Upper lobe of left lung (tissue), 6 donors: ENCODE results near the gene DNAJB13. TPM values are rescaled to one million over a fixed set of nuclear protein-coding genes. Genes with fewer than 3 reads are reported as not detected.

Experiments
- ATAC-seq, 2 donors: fragments of 200-7000 bp; cut with Tn5 transposase; one replicate each; pipeline ENCODE4 v1.9.1; 2022; ENCODE audit warnings: mild to moderate bottlenecking in 2 of 2, moderate library complexity in 2 of 2; ENCODE audit not compliant: low FRiP score in 2 of 2
- DNase-seq, 2 donors: peaks; one replicate each; pipeline ENCODE4 v3.0.0-alpha.2; 2019 to 2020
- H3K27ac ChIP-seq, 4 donors: fragments of 200-600 bp; sonication (generic); one replicate each; pipeline ENCODE4 v1.5.1; 2016 to 2019
- H3K27me3 ChIP-seq, 4 donors: fragments of 200-600 bp; sonication (generic); one replicate each; pipeline ENCODE4 v1.5.1; 2017 to 2019
- H3K36me3 ChIP-seq, 4 donors: fragments of 200-600 bp; sonication (generic); one replicate each; pipeline ENCODE4 v1.5.1; 2016 to 2019
- H3K4me1 ChIP-seq, 4 donors: fragments of 200-600 bp; sonication (generic); one replicate each; pipeline ENCODE4 v1.5.1; 2018 to 2019
- H3K4me3 ChIP-seq, 4 donors: fragments of 200-600 bp; sonication (generic); one replicate each; pipeline ENCODE4 v1.5.1; 2017 to 2019; ENCODE audit warnings: mild to moderate bottlenecking in 2 of 4, moderate library complexity in 1 of 4
- H3K9me3 ChIP-seq, 4 donors: fragments of 200-600 bp; sonication (generic); one replicate each; pipeline ENCODE4 v1.5.1; 2018 to 2019
- EP300 ChIP-seq, 4 donors: sonication (generic); formaldehyde crosslinking; IDR thresholded peaks; one replicate each; pipeline ENCODE4 v1.5.1; 2017; ENCODE audit warnings: antibody characterized with exemption in 4 of 4, control low read depth in 2 of 4
- POLR2A ChIP-seq, 4 donors: fragments of 450-650 bp; IDR thresholded peaks; one replicate each; pipeline ENCODE4 v1.5.1; 2016 to 2017; ENCODE audit warnings: antibody characterized with exemption in 4 of 4, mild to moderate bottlenecking in 2 of 4
- POLR2AphosphoS5 ChIP-seq, 2 donors: sonication (generic); formaldehyde crosslinking; IDR thresholded peaks; one replicate each; pipeline ENCODE4 v1.5.1; 2017; ENCODE audit warnings: antibody characterized with exemption in 2 of 2
- WGBS, 2 donors: methylation state at CpG; one replicate each; pipeline ENCODE4 v1.1.5; 2017 to 2018; 5-methylcytosine and 5-hydroxymethylcytosine counted together
- total RNA-seq, 6 donors: library from RNA; depleted of rRNA in 4 of 6; stranded (reverse); fragments of >200 nt in 4 of 6; gene quantifications; one replicate each; pipeline versions ENCODE4 v1.1.0 to v1.2.1, GENCODE V29; 2016 to 2021
- TF ChIP-seq, protein P1 (sequence below), 6 experiments: fragments of 450-650 bp in 4 of 6; fragments of 200-600 bp in 2 of 6; sonication (generic) in 2 of 6; IDR thresholded peaks; one replicate each; pipeline ENCODE4 v1.5.1; 2016 to 2019; ENCODE audit warnings: antibody characterized with exemption in 6 of 6
- donor health status: DM: no; HTN: no; CAD: no; lungs with moderate emphysema.
- donor health status: DM: no; HTN: yes; CAD: no; lungs with severe emphysema.

Gene DNAJB13
- total RNA-seq, 6 donors from 2014 or later = 0.49 to 16.5 (median 6.3) TPM

DNA sequence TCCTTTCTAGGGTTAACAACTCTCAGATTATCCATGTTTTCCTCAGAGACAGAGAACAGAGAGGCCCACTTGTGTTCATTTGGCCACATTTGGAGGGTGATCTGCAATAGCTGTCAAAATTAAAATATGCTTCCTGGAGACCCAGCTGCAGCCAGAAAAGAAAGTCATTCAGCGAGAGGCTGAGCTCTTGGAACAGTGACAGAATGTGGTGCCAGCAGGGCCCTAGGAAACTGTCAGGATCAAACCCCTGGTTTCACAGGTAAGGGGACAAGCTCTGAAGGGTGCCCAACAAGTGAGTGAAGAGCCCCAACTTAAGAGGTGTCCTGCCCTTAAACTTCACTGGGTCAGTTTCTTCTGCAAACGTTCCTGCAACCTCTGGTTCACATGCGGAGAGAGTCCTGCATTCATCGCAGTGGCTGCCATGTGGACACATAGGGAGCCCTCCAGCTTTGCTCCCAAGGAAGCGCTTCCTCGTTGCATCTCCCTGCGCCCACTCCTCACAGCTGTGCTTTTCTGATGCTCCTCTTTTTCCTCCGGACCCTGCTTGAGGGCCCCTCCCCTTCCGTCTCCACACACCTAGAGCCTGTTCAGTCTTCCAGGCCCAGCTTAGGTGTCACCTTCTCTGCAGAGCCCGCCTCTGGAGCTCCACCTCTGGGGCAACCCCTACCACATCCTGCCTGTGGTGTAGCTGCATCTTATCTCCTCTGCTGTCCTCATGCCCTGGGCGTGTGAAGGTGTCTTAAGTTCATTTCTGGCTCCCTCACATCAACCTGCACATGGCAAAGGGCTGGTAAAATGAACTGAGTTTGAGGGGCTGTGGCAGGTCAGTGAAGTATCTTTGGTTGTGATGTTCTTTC lies 54.2 kb downstream of the DNAJB13 start:
- WGBS, 2 donors = 69 to 72% methylated on average over 11 of the region's 11 CpGs
- Histone ChIP-seq H3K4me3 (no peak overlapping the region), H3K9me3 (no peaks in the 10 kb centered on the region), H3K27me3 (no peaks in the 10 kb centered on the region), H3K27ac (no peak overlapping the region), H3K36me3 (peaks cover 0 to 27% (median 10%) of the 10 kb centered on the region in 4 donors), H3K4me1 (no peaks in the 10 kb centered on the region)
- DNase-seq (peak in 1 of 2 donors; percentile 45), ATAC-seq (peak in 1 of 2 donors; percentile 28)
- TF ChIP-seq, protein P1, sequence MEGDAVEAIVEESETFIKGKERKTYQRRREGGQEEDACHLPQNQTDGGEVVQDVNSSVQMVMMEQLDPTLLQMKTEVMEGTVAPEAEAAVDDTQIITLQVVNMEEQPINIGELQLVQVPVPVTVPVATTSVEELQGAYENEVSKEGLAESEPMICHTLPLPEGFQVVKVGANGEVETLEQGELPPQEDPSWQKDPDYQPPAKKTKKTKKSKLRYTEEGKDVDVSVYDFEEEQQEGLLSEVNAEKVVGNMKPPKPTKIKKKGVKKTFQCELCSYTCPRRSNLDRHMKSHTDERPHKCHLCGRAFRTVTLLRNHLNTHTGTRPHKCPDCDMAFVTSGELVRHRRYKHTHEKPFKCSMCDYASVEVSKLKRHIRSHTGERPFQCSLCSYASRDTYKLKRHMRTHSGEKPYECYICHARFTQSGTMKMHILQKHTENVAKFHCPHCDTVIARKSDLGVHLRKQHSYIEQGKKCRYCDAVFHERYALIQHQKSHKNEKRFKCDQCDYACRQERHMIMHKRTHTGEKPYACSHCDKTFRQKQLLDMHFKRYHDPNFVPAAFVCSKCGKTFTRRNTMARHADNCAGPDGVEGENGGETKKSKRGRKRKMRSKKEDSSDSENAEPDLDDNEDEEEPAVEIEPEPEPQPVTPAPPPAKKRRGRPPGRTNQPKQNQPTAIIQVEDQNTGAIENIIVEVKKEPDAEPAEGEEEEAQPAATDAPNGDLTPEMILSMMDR (IDR thresholded peaks at IDR 0.05) = no peak
- TF ChIP-seq EP300 (IDR thresholded peaks at IDR 0.05) = no peak
- no peak for TF ChIP-seq POLR2A (IDR thresholded peaks at IDR 0.05)
- TF ChIP-seq POLR2AphosphoS5 (IDR thresholded peaks at IDR 0.05) = no peak

DNA sequence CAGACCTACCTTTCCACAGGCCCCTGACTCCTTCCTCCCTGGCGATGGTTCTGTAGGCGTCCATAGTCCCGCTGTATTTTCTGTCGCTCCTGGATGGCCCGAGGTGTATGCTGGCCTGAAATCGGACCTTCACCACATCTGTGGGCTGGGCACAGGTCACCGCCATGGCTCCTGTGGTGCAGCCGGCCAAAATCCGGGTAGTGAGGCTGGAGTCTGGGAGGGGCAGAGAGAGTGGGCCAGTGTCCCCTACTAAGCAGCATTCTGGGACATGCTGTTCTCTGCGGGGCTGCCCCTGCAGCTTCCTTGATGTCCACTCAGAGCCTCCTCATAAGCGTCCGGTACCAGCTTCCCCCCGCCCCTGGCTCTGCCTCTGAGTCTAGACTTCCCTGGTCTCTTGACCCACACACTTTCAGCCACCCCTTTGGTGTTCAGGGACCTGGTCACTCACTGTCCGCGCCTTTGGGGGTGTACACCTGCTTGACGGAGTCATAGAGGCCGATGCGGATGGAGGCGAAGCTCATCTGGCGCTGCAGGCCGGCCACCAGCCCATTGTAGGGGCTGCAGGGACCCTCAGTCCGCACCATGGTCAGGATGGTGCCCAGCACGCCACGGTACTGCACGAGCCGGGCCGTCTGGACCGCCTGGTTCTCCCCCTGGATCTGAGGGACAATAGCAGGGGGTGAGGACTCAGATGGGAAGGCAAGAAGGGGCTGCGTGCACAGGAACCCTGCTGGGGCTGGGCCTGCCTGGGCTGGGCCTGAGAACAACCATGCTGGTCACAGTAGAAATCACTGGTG lies 55.1 kb downstream of the DNAJB13 start:
- no peaks in the 10 kb centered on the region for H3K9me3 ChIP-seq
- H3K27ac ChIP-seq = no peak overlapping the region
- ATAC-seq (no peak), DNase-seq (peak in 1 of 2 donors; percentile 62)
- no peak overlapping the region for H3K4me3 ChIP-seq
- H3K27me3 ChIP-seq = no peaks in the 10 kb centered on the region
- peaks cover 0 to 22% (median 10%) of the 10 kb centered on the region in 4 donors for H3K36me3 ChIP-seq
- H3K4me1 ChIP-seq = no peaks in the 10 kb centered on the region
- 96% methylated on average over 9 to 28 of the region's 29 CpGs for WGBS, 2 donors
- TF ChIP-seq POLR2AphosphoS5 (IDR thresholded peaks at IDR 0.05) (no peak), EP300 (IDR thresholded peaks at IDR 0.05) (no peak), POLR2A (IDR thresholded peaks at IDR 0.05) (no peak)
- TF ChIP-seq, protein P1 (IDR thresholded peaks at IDR 0.05) = no peak

DNA sequence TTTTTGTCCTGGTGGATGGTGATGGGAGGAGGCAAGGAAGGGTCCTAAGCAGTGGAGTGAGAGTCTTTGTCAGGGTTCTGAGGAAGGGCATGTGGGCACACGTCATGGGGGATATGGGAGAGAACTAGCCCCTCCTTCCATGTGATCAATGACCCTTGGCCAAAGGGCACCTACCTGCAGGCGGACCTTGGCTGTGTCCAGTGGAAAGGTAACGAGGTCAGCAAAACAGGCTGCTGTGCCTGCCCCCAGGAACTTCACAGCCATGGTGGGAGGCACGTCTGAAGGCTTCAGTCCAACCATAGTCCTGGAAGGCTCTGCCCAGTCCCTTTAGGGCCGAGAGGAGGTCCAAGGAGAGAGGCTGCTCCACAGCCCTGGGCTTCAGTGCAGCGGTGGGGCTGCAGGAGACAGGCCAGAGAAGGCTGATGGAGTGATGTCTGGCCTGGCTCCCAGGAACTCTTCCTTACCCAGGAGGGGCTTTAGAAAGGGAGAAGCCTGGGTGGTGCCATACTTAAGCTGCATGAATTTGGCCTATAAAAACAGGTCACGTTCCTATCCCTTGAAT lies 56.0 kb downstream of the DNAJB13 start:
- Histone ChIP-seq H3K4me3 (no peak overlapping the region), H3K4me1 (no peaks in the 10 kb centered on the region), H3K27ac (no peak overlapping the region), H3K36me3 (peaks cover 0 to 19% (median 11%) of the 10 kb centered on the region in 4 donors), H3K27me3 (no peaks in the 10 kb centered on the region), H3K9me3 (no peaks in the 10 kb centered on the region)
- no peak for ATAC-seq
- WGBS, 2 donors = 89% methylated on average over 7 of the region's 7 CpGs; no CpG with 5 or more reads in 1 of the 2 donors
- no peak for DNase-seq
- TF ChIP-seq POLR2AphosphoS5 (IDR thresholded peaks at IDR 0.05) (no peak), POLR2A (IDR thresholded peaks at IDR 0.05) (no peak), EP300 (IDR thresholded peaks at IDR 0.05) (no peak)
- TF ChIP-seq, protein P1 (IDR thresholded peaks at IDR 0.05) = no peak

DNA sequence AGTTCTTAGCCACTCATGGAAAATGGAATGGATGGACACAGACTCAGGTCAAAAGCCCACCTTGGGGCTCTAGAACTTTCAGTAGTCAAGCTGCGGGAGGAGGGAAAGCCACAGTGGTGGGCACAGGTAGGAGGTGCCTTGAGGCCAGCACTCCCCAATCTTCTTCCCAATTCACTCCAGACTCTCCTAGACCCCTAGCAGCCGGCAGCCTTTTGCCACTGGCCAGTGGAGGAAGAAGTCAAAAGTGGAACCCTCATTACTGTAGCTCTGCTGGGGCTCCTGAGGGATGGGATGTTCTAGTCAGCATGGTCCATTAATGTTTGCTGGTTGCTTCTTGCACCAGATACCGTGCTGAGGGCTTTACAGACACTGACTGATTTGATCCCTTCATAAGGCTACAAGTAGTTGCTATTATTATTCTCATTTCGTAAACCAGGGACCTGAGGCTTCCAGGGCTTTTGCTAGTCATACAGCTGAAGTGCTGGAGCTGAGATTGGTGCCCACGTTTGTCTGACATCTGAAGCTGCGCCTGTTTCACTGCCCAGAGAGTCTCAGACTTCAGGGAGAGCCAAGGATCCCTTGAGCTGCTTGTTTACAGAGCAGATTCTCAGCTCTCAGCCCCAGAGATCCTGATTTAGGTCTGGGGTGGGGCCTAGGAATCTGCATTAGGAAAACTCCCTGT lies 57.0 kb downstream of the DNAJB13 start:
- Histone ChIP-seq H3K27ac (no peak overlapping the region), H3K4me1 (no peaks in the 10 kb centered on the region), H3K36me3 (peaks cover 0 to 18% (median 13%) of the 10 kb centered on the region in 4 donors), H3K9me3 (no peaks in the 10 kb centered on the region), H3K27me3 (no peaks in the 10 kb centered on the region), H3K4me3 (no peak overlapping the region)
- 86 to 87% methylated on average over 4 to 6 of the region's 6 CpGs for WGBS, 2 donors
- TF ChIP-seq POLR2AphosphoS5 (IDR thresholded peaks at IDR 0.05) = no peak
- TF ChIP-seq POLR2A (IDR thresholded peaks at IDR 0.05) = no peak
- TF ChIP-seq, protein P1 (IDR thresholded peaks at IDR 0.05) = no peak
- no peak for TF ChIP-seq EP300 (IDR thresholded peaks at IDR 0.05)
- DNase-seq (no peak), ATAC-seq (no peak)
